SW480 (cell line): ENCODE measurements around the gene GPR160.

ENCODE experiments used
- DNase-seq: peaks from one replicate; pipeline ENCODE4 v3.0.0-alpha.2; 2016; ENCODE audit warnings: low spot score

GPR160 gene

GRCh38 chr3:170064108-170064507, 26.3 kb downstream of the GPR160 start:
- DNase-seq, result no peak

GRCh38 chr3:170075441-170076091, 37.8 kb downstream of the GPR160 start:
- DNase-seq, result no peak

- peak; percentile 43 for DNase-seq
These were observed 39.0 kb downstream of the GPR160 start for GRCh38 chr3:170076715-170077238.

- DNase-seq, result no peak
These were observed 39.6 kb downstream of the GPR160 start for GRCh38 chr3:170077361-170077760.

GRCh38 chr3:170078620-170079281, 41.0 kb downstream of the GPR160 start:
- peak; percentile 25 for DNase-seq

- no peak for DNase-seq
These were observed 41.9 kb downstream of the GPR160 start for GRCh38 chr3:170079536-170080165.

GRCh38 chr3:170080605-170081004, 42.8 kb downstream of the GPR160 start:
- DNase-seq, result no peak

GRCh38 chr3:170081079-170081741, 43.4 kb downstream of the GPR160 start:
- DNase-seq, result no peak

- DNase-seq, result no peak
These were observed 45.5 kb downstream of the GPR160 start for GRCh38 chr3:170083343-170083742.

- DNase-seq, result no peak
These were observed 47.6 kb downstream of the GPR160 start for GRCh38 chr3:170085396-170085795.

- DNase-seq, result no peak
These were observed 52.2 kb downstream of the GPR160 start for GRCh38 chr3:170089862-170090600.

GRCh38 chr3:170090601-170090981, 52.8 kb downstream of the GPR160 start:
- DNase-seq, result no peak

- no peak for DNase-seq
These were observed 55.1 kb downstream of the GPR160 start for GRCh38 chr3:170092907-170093306.

- DNase-seq, result no peak
These were observed 58.0 kb downstream of the GPR160 start for GRCh38 chr3:170095771-170096170.

GRCh38 chr3:170096342-170096741, 58.5 kb downstream of the GPR160 start:
- DNase-seq, result no peak

GRCh38 chr3:170098753-170099152, 61.0 kb downstream of the GPR160 start:
- no peak for DNase-seq

GRCh38 chr3:170100944-170101343, 63.1 kb downstream of the GPR160 start:
- no peak for DNase-seq

- no peak for DNase-seq
These were observed 64.6 kb downstream of the GPR160 start for GRCh38 chr3:170102431-170102830.

- no peak for DNase-seq
These were observed 70.1 kb downstream of the GPR160 start for GRCh38 chr3:170107941-170108340.

GRCh38 chr3:170108955-170109354, 71.2 kb downstream of the GPR160 start:
- DNase-seq, result no peak

GRCh38 chr3:170109579-170110293, 71.9 kb downstream of the GPR160 start:
- no peak for DNase-seq
